Measurements from ENCODE around the gene ALDH1A1. TPM values are rescaled to one million over a fixed set of nuclear protein-coding genes. Genes with fewer than 3 reads are reported as not detected.
A peak's percentile ranks its signal among the peaks of the same experiment; 100 is the strongest.

ALDH1A1 gene
- total RNA-seq, 1 experiment from 2014 or later: 17.7 TPM

- no peaks in the 10 kb centered on the region for H3K27me3 Mint-ChIP-seq (ENCODE audit: unreplicated experiment)
- CTCF ChIA-PET: interaction anchor here (0.6 to 2.5 kb wide), 11 partner anchors 11 to 490 kb away, joined by 3 to 9 read pairs (median 5); no protein-coding TSS in a partner anchor
- DNase-seq: peak; percentile 45
- no peak for TF ChIP-seq CTCF (IDR thresholded peaks at IDR 0.05; ENCODE audit: unreplicated experiment)
- intact Hi-C loops (cut with micrococcal nuclease; ENCODE audit: unreplicated experiment): loop anchor here (1.0 to 5.0 kb wide), 3 partner anchors 165 to 323 kb away; no protein-coding TSS in a partner anchor
- no peak overlapping the region for H3K27ac Mint-ChIP-seq (ENCODE audit: unreplicated experiment)
- no peaks in the 10 kb centered on the region for H3K36me3 Mint-ChIP-seq (ENCODE audit: insufficient read depth, unreplicated experiment)
- BruUV-seq (replicated peaks): no TSS peak
- no peaks in the 10 kb centered on the region for H3K9me3 Mint-ChIP-seq (ENCODE audit: low read depth, unreplicated experiment)
- H3K4me1 Mint-ChIP-seq (ENCODE audit: low read depth, unreplicated experiment): peaks cover 23% of the 10 kb centered on the region
- H3K4me3 Mint-ChIP-seq (ENCODE audit: low read depth, unreplicated experiment): no peak overlapping the region
Observed at GRCh38 chr9:72856972-72857623, 95.8 kb downstream of the ALDH1A1 start.

GRCh38 chr9:72855890-72856523 lies 96.8 kb downstream of the ALDH1A1 start:
- no peak for DNase-seq
- TF ChIP-seq CTCF (IDR thresholded peaks at IDR 0.05; ENCODE audit: unreplicated experiment): no peak
- CTCF ChIA-PET: interaction anchor here (0.9 to 2.5 kb wide), 3 partner anchors 12 to 245 kb away, joined by 5 to 9 read pairs (median 6); no protein-coding TSS in a partner anchor
- H3K27me3 Mint-ChIP-seq (ENCODE audit: unreplicated experiment): no peaks in the 10 kb centered on the region
- intact Hi-C loops (cut with micrococcal nuclease; ENCODE audit: unreplicated experiment): loop anchor here (5.0 kb wide), 2 partner anchors 166 to 226 kb away; no protein-coding TSS in a partner anchor
- H3K9me3 Mint-ChIP-seq (ENCODE audit: low read depth, unreplicated experiment): no peaks in the 10 kb centered on the region
- peaks cover 23% of the 10 kb centered on the region for H3K4me1 Mint-ChIP-seq (ENCODE audit: low read depth, unreplicated experiment)
- H3K27ac Mint-ChIP-seq (ENCODE audit: unreplicated experiment): no peak overlapping the region
- BruUV-seq (replicated peaks): no TSS peak
- H3K4me3 Mint-ChIP-seq (ENCODE audit: low read depth, unreplicated experiment): no peak overlapping the region
- H3K36me3 Mint-ChIP-seq (ENCODE audit: insufficient read depth, unreplicated experiment): no peaks in the 10 kb centered on the region

- Mint-ChIP-seq H3K27me3 (ENCODE audit: unreplicated experiment) (no peaks in the 10 kb centered on the region), H3K27ac (ENCODE audit: unreplicated experiment) (no peak overlapping the region), H3K36me3 (ENCODE audit: insufficient read depth, unreplicated experiment) (no peaks in the 10 kb centered on the region), H3K4me3 (ENCODE audit: low read depth, unreplicated experiment) (no peak overlapping the region), H3K4me1 (ENCODE audit: low read depth, unreplicated experiment) (peaks cover 23% of the 10 kb centered on the region), H3K9me3 (ENCODE audit: low read depth, unreplicated experiment) (no peaks in the 10 kb centered on the region)
- no TSS peak for BruUV-seq (replicated peaks)
- intact Hi-C loops (cut with micrococcal nuclease; ENCODE audit: unreplicated experiment): loop anchor here (5.0 kb wide), 2 partner anchors 167 to 227 kb away; no protein-coding TSS in a partner anchor
- no peak for TF ChIP-seq CTCF (IDR thresholded peaks at IDR 0.05; ENCODE audit: unreplicated experiment)
- CTCF ChIA-PET: no interaction called here
- no peak for DNase-seq
Observed at GRCh38 chr9:72855321-72855720, 97.5 kb downstream of the ALDH1A1 start.

Other genes with a start within 250 kb of the ALDH1A1 start
- gene ANXA1, start 198.8 kb upstream of the ALDH1A1 start, total RNA-seq (2022): 458 and 526 TPM in 2 replicates